HG03095 (cell line): ENCODE results near the gene LRRK2.

Source experiments
- ATAC-seq: cut with Tn5 transposase; IDR thresholded peaks from one replicate; pipeline ENCODE4 v1.9.1; 2021; ENCODE audit warnings: moderate library complexity; ENCODE audit not compliant: unreplicated experiment

Gene LRRK2

GRCh38 chr12:40390980-40391379, 166.2 kb downstream of the LRRK2 start:
- ATAC-seq: no peak

GRCh38 chr12:40393026-40393425, 168.2 kb downstream of the LRRK2 start:
- no peak for ATAC-seq

GRCh38 chr12:40399656-40400055, 174.9 kb downstream of the LRRK2 start:
- no peak for ATAC-seq

- ATAC-seq: no peak
These were observed 180.6 kb downstream of the LRRK2 start for GRCh38 chr12:40405419-40405818.
